HK-2 (cell line): ENCODE results near the gene ALKBH6.
"Not testable (repeated sequence)": the region's sequence is repeated elsewhere in the genome, so short reads cannot be mapped to it uniquely, and the experiment has no call there.

Experiments
- DNase-seq: peaks from one replicate; pipeline ENCODE4 v3.0.0-alpha.2; 2018; ENCODE audit not compliant: unreplicated experiment

The ALKBH6 gene

DNA sequence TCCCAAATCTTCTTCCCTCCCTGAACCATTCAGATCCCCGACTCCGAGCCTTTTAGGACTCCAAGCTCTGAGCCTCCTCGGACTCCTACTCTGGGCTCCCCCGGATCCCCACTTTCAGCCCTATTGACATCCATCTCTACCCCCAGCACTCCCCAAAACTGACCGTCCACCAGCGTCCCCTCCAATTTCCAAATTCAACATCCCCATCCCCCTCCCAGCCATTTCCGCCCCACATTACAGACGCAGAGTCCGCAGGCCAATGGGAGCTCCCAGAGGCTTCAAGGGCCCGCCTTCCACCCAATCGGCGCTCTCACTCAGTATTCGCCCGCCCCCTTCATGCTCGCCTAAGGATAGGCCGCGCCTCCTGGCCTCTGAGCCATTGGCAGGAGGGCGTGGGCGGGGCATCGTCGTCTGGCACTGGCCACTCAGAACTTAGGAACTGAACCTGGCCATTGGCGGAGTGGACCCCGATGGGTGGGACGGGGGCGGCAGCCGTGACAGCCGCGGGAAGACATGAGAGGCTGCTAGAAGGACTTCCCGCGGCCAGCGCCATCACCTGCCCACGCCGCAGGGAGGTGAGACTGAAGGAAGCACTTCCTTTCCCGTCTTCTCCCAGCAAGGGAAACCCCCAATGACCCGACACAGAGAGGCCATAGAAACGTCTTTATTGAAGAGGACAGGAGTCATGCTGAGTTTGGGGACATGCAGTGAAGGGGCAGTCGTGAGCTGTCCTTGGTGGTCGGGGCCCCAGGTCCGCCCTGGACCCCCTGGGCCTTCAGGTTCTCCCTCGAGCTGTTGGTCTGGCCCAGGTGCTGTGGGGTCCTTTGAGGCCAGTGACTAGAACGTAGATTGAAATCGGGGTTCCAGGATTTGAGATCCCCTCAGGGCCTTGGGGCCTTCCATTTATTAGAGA, at the start of gene ALKBH6:
Gene ALKBH6 (minus strand): TSS at position 202 of the 913 bp plus-strand sequence. CDS start 816 bp downstream, outside the sequence.
- DNase-seq, result peak; percentile 100

GRCh38 chr19:36061367-36061766, 47.4 kb upstream of the ALKBH6 start:
- no peak for DNase-seq

DNA sequence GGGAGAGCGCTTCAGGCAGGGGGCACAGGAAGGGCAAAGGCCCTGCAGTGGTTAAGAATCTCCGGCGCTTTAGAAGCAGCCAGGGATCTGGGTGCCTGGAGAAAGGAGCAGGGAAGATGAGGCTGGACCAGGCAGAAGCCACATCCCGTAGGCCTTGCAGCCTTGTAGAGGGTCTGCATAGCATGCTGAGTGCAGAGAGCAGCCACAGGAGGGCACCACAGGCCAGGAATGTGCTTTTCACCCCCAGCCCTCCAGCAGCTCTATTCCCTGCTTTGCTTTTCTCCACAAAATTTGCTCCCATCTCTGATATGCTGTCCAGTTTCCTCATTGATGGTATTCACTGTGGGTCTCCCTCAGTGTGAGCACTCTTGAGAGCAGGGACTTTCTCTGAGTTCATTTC, 46.4 kb upstream of the ALKBH6 start:
- DNase-seq, result peak; percentile 29

- no peak for DNase-seq
Measured at GRCh38 chr19:36059180-36059910, 45.3 kb upstream of the ALKBH6 start.

GRCh38 chr19:36058481-36059179, 44.6 kb upstream of the ALKBH6 start:
- no peak for DNase-seq

- peak; percentile 96 for DNase-seq
Measured at GRCh38 chr19:36054733-36055686, 41.0 kb upstream of the ALKBH6 start, which contains the start of gene WDR62. Gene WDR62, plus strand, starts transcription at chr19:36054897. Its CDS starts 75 bp downstream, at chr19:36054972.

DNA sequence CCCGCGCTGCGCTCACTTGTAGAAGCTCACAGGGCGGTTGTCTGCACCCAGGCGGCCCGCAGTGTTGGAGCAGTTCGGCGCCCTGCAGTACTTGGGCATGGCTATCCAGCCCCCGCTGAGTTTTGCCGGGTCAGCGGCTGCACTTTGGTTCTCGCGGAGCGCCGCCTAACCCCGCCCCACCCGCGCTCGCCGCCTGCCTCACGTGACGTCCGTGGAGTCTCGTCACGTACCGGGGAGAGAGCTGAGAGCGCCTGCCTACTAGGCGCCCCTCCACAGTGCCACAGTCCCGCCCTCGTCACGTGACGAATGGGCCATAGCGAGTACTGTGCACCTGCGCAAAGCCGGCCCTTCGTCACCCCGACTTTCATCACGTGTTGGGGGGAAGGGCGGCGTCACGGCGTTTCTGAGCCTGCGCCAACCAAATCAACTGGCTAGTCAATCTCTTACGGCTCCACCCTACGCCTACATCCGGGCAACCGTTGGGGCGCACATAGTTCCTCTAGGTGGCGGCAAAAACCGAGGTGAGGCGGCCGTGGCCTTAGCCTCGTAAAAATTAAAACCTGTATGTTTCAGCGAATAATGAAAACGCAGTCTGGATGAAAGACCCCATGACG, 40.2 kb upstream of the ALKBH6 start, which contains the start of gene THAP8:
Gene THAP8 (minus strand): TSS at position 167 of the 614 bp plus-strand sequence. CDS start 68 bp downstream, at position 99.
- DNase-seq, result peak; percentile 98

DNA sequence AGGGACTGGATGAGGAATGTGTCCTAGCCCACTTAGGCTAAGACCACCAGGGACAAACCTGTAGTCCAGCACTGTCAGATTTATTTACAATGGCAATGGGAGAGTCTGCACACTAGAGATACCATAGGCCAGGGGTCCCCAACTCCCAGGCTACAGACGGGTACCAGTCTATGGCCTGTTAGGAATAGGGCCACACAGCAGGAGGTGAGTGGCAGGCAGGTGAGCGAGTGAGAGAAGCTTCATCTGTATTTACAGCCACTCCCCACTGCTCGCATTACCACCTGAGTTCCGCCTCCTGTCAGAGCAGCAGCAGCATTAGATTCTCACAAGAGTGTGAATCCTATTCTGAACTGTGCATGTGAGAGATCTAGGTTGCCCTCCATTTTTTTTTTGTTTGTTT, 37.6 kb upstream of the ALKBH6 start:
- DNase-seq, result no peak

DNA sequence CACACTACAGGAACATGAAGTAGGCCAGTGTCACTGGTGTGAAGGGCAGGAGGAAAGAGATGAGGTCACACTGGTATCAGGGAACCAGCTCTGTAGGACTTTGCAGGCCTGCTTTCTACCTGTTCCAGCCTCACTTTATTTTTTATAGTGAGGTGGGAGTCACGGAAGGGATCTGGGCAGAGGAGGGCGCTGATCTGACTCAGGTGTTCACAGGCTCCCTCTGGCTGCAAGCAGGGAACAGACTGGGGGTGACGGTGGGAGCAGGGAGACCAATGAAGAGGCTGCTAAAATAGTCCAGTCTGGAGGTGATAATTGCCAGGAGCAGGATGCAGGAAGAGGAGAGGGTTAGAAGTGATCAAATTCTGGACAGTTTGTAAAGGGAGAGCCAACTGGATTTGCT, 37.2 kb upstream of the ALKBH6 start:
- no peak for DNase-seq

DNA sequence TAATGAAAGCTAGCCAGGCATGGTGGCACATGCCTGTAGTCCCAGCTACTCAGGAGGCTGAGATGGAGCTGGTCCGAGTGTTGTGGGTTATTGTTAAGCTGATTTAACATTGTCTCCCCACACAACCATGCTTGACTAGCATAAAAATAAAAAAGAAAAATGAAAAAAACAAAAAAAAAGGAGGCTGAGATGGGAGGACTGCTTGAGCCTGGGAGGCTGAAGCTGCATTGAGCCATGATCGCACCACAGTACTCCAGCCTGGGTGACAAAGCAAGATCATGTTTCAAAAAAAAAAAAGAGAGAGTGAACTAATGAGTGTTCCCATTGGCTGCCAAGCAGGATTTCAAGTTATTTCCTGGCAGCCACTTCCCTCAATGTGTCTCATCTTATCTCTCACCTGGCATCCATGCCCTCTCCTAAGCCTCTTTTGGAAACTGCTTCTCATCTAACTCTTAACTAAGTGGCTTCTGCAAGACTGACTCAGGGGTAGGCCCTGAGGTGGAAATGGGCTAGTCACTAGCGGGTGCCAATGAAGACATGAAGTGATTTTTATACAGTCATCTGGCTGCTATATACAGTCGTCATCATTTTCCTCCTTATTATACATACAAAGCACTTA, 35.2 kb upstream of the ALKBH6 start:
- DNase-seq, result no peak

- no peak for DNase-seq
Measured at GRCh38 chr19:36047835-36048234, 33.8 kb upstream of the ALKBH6 start.

GRCh38 chr19:36046443-36047050, 32.5 kb upstream of the ALKBH6 start:
- no peak for DNase-seq

DNA sequence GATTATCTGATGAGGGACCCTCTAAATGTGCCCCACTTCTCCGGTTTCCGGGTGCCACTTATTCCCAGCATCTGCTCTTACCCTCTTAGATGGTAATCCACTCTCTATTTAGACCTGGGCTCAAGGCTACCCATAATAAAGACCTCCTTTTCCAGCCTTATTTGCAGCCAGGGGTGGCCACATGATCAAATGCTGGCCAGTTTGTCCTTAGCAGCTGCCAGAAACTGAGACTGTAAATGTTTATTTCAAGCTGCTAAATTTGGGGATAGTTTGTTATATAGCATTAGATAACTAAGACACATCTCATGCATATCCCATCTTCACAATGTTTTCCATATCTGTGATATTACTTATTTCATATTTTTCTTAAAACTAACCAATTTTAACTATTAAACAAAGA, 29.9 kb upstream of the ALKBH6 start:
- DNase-seq, result no peak

GRCh38 chr19:36041831-36042230, 27.8 kb upstream of the ALKBH6 start:
- peak; percentile 57 for DNase-seq

DNA sequence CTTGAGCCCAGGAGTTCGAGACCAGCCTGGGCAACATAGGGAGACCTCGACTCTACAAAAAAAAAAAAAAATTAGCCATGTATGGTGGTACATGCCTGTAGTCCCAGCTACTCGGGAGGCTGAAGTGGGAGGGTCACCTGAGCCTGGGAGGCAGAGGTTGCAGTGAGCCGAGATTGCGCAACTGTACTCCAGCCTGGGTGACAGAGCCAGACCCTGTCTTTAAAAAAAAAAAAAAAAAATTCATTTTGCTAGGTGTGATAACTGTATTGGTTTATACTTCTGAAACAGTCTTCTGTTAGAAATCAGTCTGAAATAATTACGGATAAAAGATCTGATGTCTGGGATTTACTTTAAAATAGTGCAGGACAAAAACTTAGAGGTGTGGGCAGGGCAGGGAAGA, 27.1 kb upstream of the ALKBH6 start:
- DNase-seq, result not testable (repeated sequence)

DNA sequence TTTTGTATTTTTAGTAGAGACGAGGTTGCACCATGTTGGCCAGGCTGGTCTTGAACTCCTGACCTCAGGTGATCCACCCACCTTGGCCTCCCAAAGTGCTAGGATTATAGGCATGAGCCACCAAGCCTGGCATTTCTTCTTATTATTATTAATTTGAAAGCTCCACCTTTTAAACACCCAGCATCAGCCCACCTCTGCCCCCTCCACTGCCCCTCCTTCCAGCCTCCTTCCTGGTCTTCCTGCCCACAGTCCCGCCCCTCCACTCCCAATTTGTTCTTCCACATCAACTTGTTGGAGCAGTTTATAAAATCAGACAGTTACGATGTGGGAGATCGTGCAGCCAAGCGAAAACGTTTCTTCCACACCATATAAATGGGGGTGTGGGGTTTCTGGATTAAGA, 26.5 kb upstream of the ALKBH6 start:
- DNase-seq, result no peak

GRCh38 chr19:36032251-36033104, 18.5 kb upstream of the ALKBH6 start, which contains the start of gene CLIP3:
Gene CLIP3, minus strand, starts transcription at chr19:36032873. Its CDS starts 516 bp downstream, at chr19:36032357.
- no peak for DNase-seq

GRCh38 chr19:36031308-36031707, 17.3 kb upstream of the ALKBH6 start:
- DNase-seq, result no peak
